SK-N-SH (cell line): Measurements from ENCODE around the gene ZCCHC10. TPM values are rescaled to one million over a fixed set of nuclear protein-coding genes. Genes with fewer than 3 reads are reported as not detected.
"Not testable (repeated sequence)": the region's sequence is repeated elsewhere in the genome, so short reads cannot be mapped to it uniquely, and the experiment has no call there.

Source experiments
- CTCF ChIA-PET: fragments of 300-600, 350-600 bp; formaldehyde crosslinking; extraction: SDS; loops from one replicate; lab custom pipeline; 2021; lab: Yijun Ruan, JAX
- POLR2A ChIA-PET: fragments of 350-600 bp; sonication (Branson Sonifier 250); formaldehyde crosslinking; extraction: SDS; loops from one replicate; lab custom pipeline; 2020; ENCODE audit warnings: antibody characterized with exemption, inconsistent platforms; lab: Yijun Ruan, JAX
- DNase-seq: peaks from one replicate; pipeline ENCODE4 v3.0.0; 2012
- H2AFZ ChIP-seq: fragments of 200-600 bp; sonication (generic); 2 replicates; pipeline ENCODE4 v1.8.1; 2016; ENCODE audit warnings: antibody characterized with exemption, mild to moderate bottlenecking, low read depth
- H3F3A ChIP-seq: fragments of 200-600 bp; sonication (generic); replicated peaks from 2 replicates; pipeline ENCODE3; 2016; ENCODE audit warnings: antibody characterized with exemption, mild to moderate bottlenecking; ENCODE audit not compliant: insufficient read depth
- H3K27ac ChIP-seq, 2 experiments: fragments of 200-500 bp in 1 of 2; fragments of 200-600 bp in 1 of 2; sonication (Bioruptor generic) in 1 of 2; sonication (generic), shearing (Covaris generic) in 1 of 2; 2 replicates each; pipeline versions ENCODE4 v1.5.1 to v1.6.1; 2014 to 2016; ENCODE audit warnings: low read depth in 2 of 2, inconsistent platforms in 1 of 2, low read length in 1 of 2, mild to moderate bottlenecking in 1 of 2, mixed read lengths in 1 of 2
- H3K27me3 ChIP-seq: fragments of 200-600 bp; sonication (generic), shearing (Covaris generic); 2 replicates; pipeline ENCODE4 v1.6.1; 2016; ENCODE audit warnings: mixed run types; ENCODE audit not compliant: insufficient read depth
- H3K36me3 ChIP-seq, 2 experiments: fragments of 200-500 bp in 1 of 2; fragments of 200-600 bp in 1 of 2; sonication (Bioruptor generic) in 1 of 2; sonication (generic) in 1 of 2; replicated peaks in 1 of 2; 2 replicates each; pipeline versions ENCODE3 to v1.5.1; 2014 to 2016; ENCODE audit warnings: low read length in 1 of 2, mild to moderate bottlenecking in 1 of 2; ENCODE audit not compliant: insufficient read depth in 2 of 2, control insufficient read depth in 1 of 2
- H3K4me1 ChIP-seq, 2 experiments: fragments of 200-500 bp in 1 of 2; fragments of 200-600 bp in 1 of 2; sonication (Bioruptor generic) in 1 of 2; sonication (generic), shearing (Covaris generic) in 1 of 2; 2 replicates each; pipeline versions ENCODE4 v1.5.1 to v1.6.1; 2014 to 2016; ENCODE audit warnings: low read depth in 1 of 2, low read length in 1 of 2, mixed run types in 1 of 2; ENCODE audit not compliant: insufficient read depth in 2 of 2, control insufficient read depth in 1 of 2
- H3K4me2 ChIP-seq: fragments of 200-600 bp; sonication (generic), shearing (Covaris generic); 2 replicates; pipeline ENCODE4 v1.6.1; 2017; ENCODE audit warnings: mixed run types
- H3K4me3 ChIP-seq, 2 experiments: fragments of 200-500 bp in 1 of 2; fragments of 200-600 bp in 1 of 2; sonication (Bioruptor generic) in 1 of 2; sonication (generic), shearing (Covaris generic) in 1 of 2; 2 replicates each; pipeline versions ENCODE4 v1.5.1 to v1.8.1; 2014 to 2016; ENCODE audit warnings: low read depth in 2 of 2, inconsistent platforms in 1 of 2, low read length in 1 of 2, mild to moderate bottlenecking in 1 of 2, mixed read lengths in 1 of 2, moderate library complexity in 1 of 2
- H3K79me2 ChIP-seq: fragments of 200-600 bp; sonication (generic); 2 replicates; pipeline ENCODE4 v1.8.1; 2017; ENCODE audit warnings: mild to moderate bottlenecking; ENCODE audit not compliant: insufficient read depth
- H3K9ac ChIP-seq: fragments of 200-600 bp; sonication (generic); 2 replicates; pipeline ENCODE4 v1.6.1; 2017; ENCODE audit warnings: mixed run types
- H3K9me2 ChIP-seq: fragments of 200-600 bp; sonication (generic); 2 replicates; pipeline ENCODE4 v1.6.1; 2017; ENCODE audit warnings: mixed run types
- H3K9me3 ChIP-seq: fragments of 200-600 bp; sonication (generic); 2 replicates; pipeline ENCODE4 v1.6.1; 2017; ENCODE audit warnings: mixed run types, mild to moderate bottlenecking, moderate library complexity
- H4K20me1 ChIP-seq: fragments of 200-600 bp; sonication (generic); 2 replicates; pipeline ENCODE4 v1.6.1; 2017; ENCODE audit warnings: mild to moderate bottlenecking, mixed run types; ENCODE audit not compliant: insufficient read depth
- EP300 ChIP-seq, 2 experiments: IDR thresholded peaks; 2 replicates each; pipeline versions ENCODE4 v1.4.0 to v1.6.1; 2012; ENCODE audit warnings: borderline replicate concordance in 1 of 2, low read depth in 1 of 2, low read length in 1 of 2
- FOSL2 ChIP-seq: IDR thresholded peaks from 2 replicates; pipeline ENCODE4 v1.4.0; 2012; ENCODE audit warnings: low read depth, mild to moderate bottlenecking, moderate library complexity, borderline replicate concordance
- GABPA ChIP-seq: IDR thresholded peaks from 2 replicates; pipeline ENCODE4 v1.4.0; 2012; ENCODE audit warnings: low read depth, mild to moderate bottlenecking
- GATA2 ChIP-seq: sonication (generic); formaldehyde crosslinking; IDR thresholded peaks from 2 replicates; pipeline ENCODE4 v1.5.0; 2020; ENCODE audit warnings: mild to moderate bottlenecking, missing genetic modification reagents
- RCOR1 ChIP-seq: fragments of 150-350 bp; IDR thresholded peaks from 2 replicates; pipeline ENCODE4 v1.6.1; 2017; ENCODE audit warnings: antibody characterized with exemption, low read length
- RFX5 ChIP-seq: IDR thresholded peaks from 2 replicates; pipeline ENCODE4 v1.6.1; 2012; ENCODE audit warnings: mild to moderate bottlenecking, improper control_type of control experiment, low read length
- WGBS: methylation state at CpG from one replicate; pipeline ENCODE4 v1.1.6; 2017; ENCODE audit warnings: low lambda C conversion rate; 5-methylcytosine and 5-hydroxymethylcytosine counted together
- polyA plus RNA-seq, 3 experiments: library from polyadenylated mRNA; depleted of rRNA; stranded (reverse); fragments of >200 nt; gene quantifications; 2 replicates each; pipeline ENCODE4 v1.2.3, GENCODE V29; 2012
- TF ChIP-seq, protein P1 (sequence below): IDR thresholded peaks from 2 replicates; pipeline ENCODE4 v1.6.1; 2012; ENCODE audit warnings: mild to moderate bottlenecking, low read depth, low read length, moderate library complexity
- TF ChIP-seq, protein P2 (sequence below): fragments of 150-350 bp; IDR thresholded peaks from 2 replicates; pipeline ENCODE4 v1.6.1; 2016; ENCODE audit warnings: mild to moderate bottlenecking, low read depth, low read length
- TF ChIP-seq, protein P3 (sequence below): IDR thresholded peaks from 2 replicates; pipeline ENCODE4 v1.4.0; 2012; ENCODE audit warnings: low read depth
- TF ChIP-seq, protein P4 (sequence below): IDR thresholded peaks from 2 replicates; pipeline ENCODE4 v1.4.0; 2012; ENCODE audit warnings: low read depth, borderline replicate concordance

The ZCCHC10 gene
- polyA plus RNA-seq, 1 of the 3 experiments (the other 2 are of a cell fraction): 28.4 TPM

DNA sequence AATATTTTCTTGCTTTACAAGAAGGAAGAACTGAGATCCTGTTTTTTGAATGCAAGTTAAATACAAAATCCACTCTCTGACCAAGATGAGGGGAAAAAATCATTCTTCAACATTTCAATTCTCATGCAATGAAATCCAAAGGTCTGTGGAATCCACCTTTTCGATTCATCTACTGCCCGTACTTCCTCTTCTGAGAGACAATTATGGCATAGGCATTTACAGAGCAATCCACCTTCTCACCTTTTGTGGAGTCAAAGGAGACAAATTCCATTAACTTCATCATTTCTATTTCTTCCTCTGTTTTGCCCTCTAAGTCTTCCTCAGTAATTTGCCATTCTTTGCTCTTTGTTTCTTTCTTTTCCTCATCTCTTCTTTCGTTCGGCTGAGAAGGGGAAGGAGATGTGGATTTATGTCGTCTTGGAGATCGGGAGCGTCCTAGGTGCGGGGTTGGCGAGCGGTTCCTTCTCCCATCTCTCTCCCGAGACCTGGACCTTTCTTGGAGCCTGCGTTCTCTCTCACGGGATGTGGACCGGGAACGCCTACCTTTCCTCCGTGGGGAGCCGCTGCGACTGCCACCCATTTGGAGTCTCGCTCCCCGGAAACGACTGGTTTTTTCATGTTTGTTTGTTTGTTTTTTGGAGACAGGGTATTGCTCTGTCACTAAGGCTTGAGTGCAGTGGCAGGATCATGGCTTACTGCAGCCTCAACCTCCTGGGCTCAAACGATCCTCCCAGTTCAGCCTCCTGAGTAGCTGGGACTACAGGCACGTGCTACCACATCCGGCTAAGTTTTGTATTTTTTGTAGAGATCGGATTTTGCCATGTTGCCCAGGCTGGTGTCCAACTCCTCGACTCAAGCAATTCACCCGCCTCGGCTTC is 38.6 kb downstream of the ZCCHC10 start (continued):
- TF ChIP-seq, protein P1, sequence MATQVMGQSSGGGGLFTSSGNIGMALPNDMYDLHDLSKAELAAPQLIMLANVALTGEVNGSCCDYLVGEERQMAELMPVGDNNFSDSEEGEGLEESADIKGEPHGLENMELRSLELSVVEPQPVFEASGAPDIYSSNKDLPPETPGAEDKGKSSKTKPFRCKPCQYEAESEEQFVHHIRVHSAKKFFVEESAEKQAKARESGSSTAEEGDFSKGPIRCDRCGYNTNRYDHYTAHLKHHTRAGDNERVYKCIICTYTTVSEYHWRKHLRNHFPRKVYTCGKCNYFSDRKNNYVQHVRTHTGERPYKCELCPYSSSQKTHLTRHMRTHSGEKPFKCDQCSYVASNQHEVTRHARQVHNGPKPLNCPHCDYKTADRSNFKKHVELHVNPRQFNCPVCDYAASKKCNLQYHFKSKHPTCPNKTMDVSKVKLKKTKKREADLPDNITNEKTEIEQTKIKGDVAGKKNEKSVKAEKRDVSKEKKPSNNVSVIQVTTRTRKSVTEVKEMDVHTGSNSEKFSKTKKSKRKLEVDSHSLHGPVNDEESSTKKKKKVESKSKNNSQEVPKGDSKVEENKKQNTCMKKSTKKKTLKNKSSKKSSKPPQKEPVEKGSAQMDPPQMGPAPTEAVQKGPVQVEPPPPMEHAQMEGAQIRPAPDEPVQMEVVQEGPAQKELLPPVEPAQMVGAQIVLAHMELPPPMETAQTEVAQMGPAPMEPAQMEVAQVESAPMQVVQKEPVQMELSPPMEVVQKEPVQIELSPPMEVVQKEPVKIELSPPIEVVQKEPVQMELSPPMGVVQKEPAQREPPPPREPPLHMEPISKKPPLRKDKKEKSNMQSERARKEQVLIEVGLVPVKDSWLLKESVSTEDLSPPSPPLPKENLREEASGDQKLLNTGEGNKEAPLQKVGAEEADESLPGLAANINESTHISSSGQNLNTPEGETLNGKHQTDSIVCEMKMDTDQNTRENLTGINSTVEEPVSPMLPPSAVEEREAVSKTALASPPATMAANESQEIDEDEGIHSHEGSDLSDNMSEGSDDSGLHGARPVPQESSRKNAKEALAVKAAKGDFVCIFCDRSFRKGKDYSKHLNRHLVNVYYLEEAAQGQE: no peak
- no peak for TF ChIP-seq GATA2 (CRISPR knock-in tag)

DNA sequence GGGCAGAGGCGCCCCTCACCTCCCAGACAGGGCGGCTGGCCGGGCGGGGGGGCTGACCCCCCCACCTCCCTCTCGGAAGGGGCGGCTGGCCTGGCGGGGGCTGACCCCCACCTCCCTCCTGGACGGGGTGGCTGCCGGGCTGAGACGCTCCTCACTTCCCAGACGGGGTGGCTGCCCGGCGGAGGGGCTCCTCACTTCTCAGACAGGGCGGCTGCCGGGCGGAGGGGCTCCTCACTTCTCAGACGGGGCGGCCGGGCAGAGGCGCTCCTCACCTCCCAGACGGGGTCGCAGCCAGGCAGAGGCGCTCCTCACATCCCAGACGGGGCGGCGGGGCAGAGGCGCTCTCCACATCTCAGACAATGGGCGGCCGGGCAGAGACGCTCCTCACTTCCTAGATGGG is 43.4 kb downstream of the ZCCHC10 start:
- H3K9ac ChIP-seq, H3K4me1 ChIP-seq, H3K4me2 ChIP-seq, H3K27me3 ChIP-seq, H3K36me3 ChIP-seq, H4K20me1 ChIP-seq, CTCF ChIA-PET, H3K27ac ChIP-seq, DNase-seq, H3K4me3 ChIP-seq, H3K9me2 ChIP-seq, H2AFZ ChIP-seq, H3F3A ChIP-seq, POLR2A ChIA-PET, H3K9me3 ChIP-seq, H3K79me2 ChIP-seq: not testable (repeated sequence)
- WGBS: no CpG with 5 or more reads among the region's 30 CpGs

DNA sequence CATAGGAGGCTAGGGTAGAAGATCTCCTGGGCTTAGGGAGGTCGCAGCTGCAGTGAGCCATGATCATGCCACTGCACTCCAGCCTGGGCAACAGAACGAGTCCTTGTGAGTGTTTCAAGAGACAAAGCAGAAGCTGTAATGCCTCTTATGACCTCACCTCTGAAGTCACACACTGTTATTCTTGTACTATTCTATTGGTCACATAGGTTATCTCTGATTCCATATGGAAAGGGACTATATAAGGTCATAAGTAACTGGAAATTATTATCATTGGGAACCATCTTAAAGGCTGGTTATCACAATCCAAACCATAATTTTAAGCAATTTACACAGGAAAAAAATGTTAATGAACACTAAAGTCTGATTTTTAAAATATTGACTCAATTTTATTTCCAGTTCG is 45.1 kb downstream of the ZCCHC10 start:
- no peak for TF ChIP-seq GABPA
- no peak for TF ChIP-seq EP300 (IDR thresholded peaks at IDR 0.05; ENCODE audit: borderline replicate concordance in 1 of 2, low read depth in 1 of 2, low read length in 1 of 2)
- TF ChIP-seq, protein P1: no peak
- TF ChIP-seq, protein P2, sequence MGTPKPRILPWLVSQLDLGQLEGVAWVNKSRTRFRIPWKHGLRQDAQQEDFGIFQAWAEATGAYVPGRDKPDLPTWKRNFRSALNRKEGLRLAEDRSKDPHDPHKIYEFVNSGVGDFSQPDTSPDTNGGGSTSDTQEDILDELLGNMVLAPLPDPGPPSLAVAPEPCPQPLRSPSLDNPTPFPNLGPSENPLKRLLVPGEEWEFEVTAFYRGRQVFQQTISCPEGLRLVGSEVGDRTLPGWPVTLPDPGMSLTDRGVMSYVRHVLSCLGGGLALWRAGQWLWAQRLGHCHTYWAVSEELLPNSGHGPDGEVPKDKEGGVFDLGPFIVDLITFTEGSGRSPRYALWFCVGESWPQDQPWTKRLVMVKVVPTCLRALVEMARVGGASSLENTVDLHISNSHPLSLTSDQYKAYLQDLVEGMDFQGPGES: no peak
- TF ChIP-seq RCOR1: no peak
- TF ChIP-seq, protein P3, sequence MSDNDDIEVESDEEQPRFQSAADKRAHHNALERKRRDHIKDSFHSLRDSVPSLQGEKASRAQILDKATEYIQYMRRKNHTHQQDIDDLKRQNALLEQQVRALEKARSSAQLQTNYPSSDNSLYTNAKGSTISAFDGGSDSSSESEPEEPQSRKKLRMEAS: no peak
- TF ChIP-seq GATA2 (CRISPR knock-in tag): no peak
- TF ChIP-seq, protein P4, sequence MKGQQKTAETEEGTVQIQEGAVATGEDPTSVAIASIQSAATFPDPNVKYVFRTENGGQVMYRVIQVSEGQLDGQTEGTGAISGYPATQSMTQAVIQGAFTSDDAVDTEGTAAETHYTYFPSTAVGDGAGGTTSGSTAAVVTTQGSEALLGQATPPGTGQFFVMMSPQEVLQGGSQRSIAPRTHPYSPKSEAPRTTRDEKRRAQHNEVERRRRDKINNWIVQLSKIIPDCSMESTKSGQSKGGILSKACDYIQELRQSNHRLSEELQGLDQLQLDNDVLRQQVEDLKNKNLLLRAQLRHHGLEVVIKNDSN: no peak
- TF ChIP-seq FOSL2: no peak
- no peak for TF ChIP-seq RFX5
- no peaks in the 10 kb centered on the region for H3K79me2 ChIP-seq
- no peak overlapping the region for H3K9ac ChIP-seq
- H3K36me3 ChIP-seq: no peaks in the 10 kb centered on the region
- ChIA-PET POLR2A (interaction anchor here (0.6 kb wide), 1 partner anchor 1391 kb away, joined by 9 read pairs; no protein-coding TSS in a partner anchor), CTCF (interaction anchor here (0.7 kb wide), 1 partner anchor 32 kb away, joined by 3 read pairs; no protein-coding TSS in a partner anchor)
- H3K4me2 ChIP-seq: no peak overlapping the region
- H3K27ac ChIP-seq: no peak overlapping the region
- H3K27me3 ChIP-seq: no peaks in the 10 kb centered on the region
- 79% methylated on average over 3 of the region's 3 CpGs for WGBS
- no peak overlapping the region for H3K4me3 ChIP-seq
- H3F3A ChIP-seq: no peaks in the 10 kb centered on the region
- H3K9me2 ChIP-seq: no peaks in the 10 kb centered on the region
- H3K4me1 ChIP-seq: no peaks in the 10 kb centered on the region
- no peak for DNase-seq
- H4K20me1 ChIP-seq: no peaks in the 10 kb centered on the region
- H2AFZ ChIP-seq: no peak overlapping the region
- no peaks in the 10 kb centered on the region for H3K9me3 ChIP-seq
